Dermis blood vessel endothelial cell (primary cell): ENCODE data around the gene FKBP1B. TPM values are rescaled to one million over a fixed set of nuclear protein-coding genes. Genes with fewer than 3 reads are reported as not detected.
"Not testable (repeated sequence)": the region's sequence is repeated elsewhere in the genome, so short reads cannot be mapped to it uniquely, and the experiment has no call there.

Source experiments
- DNase-seq: peaks from one replicate; pipeline ENCODE4 v3.0.0; 2010
- total RNA-seq: library from RNA; depleted of rRNA; stranded (reverse); fragments of >200 nt; gene quantifications from 2 replicates; pipeline ENCODE4 v1.2.3, GENCODE V29; 2014

Gene FKBP1B
- total RNA-seq, 1 donor from 2014 or later = 14.5 TPM

GRCh38 chr2:24072259-24072658 lies 22.7 kb downstream of the FKBP1B start:
- DNase-seq = no peak

- no peak for DNase-seq
These were observed 24.3 kb downstream of the FKBP1B start for GRCh38 chr2:24073816-24074215.

- no peak for DNase-seq
These were observed 25.7 kb downstream of the FKBP1B start for GRCh38 chr2:24075259-24075658.

GRCh38 chr2:24075915-24076848 lies 26.6 kb downstream of the FKBP1B start, which contains the start of gene SF3B6:
Gene SF3B6, minus strand, starts transcription at chr2:24076326. Its CDS starts 97 bp downstream, at chr2:24076229.
- peak; percentile 98 for DNase-seq

GRCh38 chr2:24076849-24077534 lies 27.5 kb downstream of the FKBP1B start:
- DNase-seq = peak; percentile 28

- no peak for DNase-seq
These were observed 28.0 kb downstream of the FKBP1B start for GRCh38 chr2:24077535-24077877.

- DNase-seq = no peak
These were observed 28.3 kb downstream of the FKBP1B start for GRCh38 chr2:24077879-24078278.

GRCh38 chr2:24080701-24081100 lies 31.2 kb downstream of the FKBP1B start:
- no peak for DNase-seq

- no peak for DNase-seq
These were observed 33.4 kb downstream of the FKBP1B start for GRCh38 chr2:24082787-24083566.

GRCh38 chr2:24083567-24084385 lies 34.2 kb downstream of the FKBP1B start:
- DNase-seq = peak; percentile 87

- DNase-seq = peak; percentile 96
These were observed 35.1 kb downstream of the FKBP1B start, which contains the start of gene TP53I3 for GRCh38 chr2:24084386-24085199. Gene TP53I3, minus strand, starts transcription at chr2:24084834. Its CDS starts 508 bp downstream, at chr2:24084326.

- no peak for DNase-seq
These were observed 35.6 kb downstream of the FKBP1B start for GRCh38 chr2:24085200-24085489.

- DNase-seq = no peak
These were observed 36.7 kb downstream of the FKBP1B start for GRCh38 chr2:24086241-24086640.

GRCh38 chr2:24087032-24087431 lies 37.5 kb downstream of the FKBP1B start:
- no peak for DNase-seq

GRCh38 chr2:24088821-24089359 lies 39.3 kb downstream of the FKBP1B start:
- DNase-seq = no peak

- not testable (repeated sequence) for DNase-seq
These were observed 43.7 kb downstream of the FKBP1B start for GRCh38 chr2:24093270-24093669.

GRCh38 chr2:24095171-24095677 lies 45.7 kb downstream of the FKBP1B start:
- not testable (repeated sequence) for DNase-seq

GRCh38 chr2:24100732-24101131 lies 51.2 kb downstream of the FKBP1B start:
- not testable (repeated sequence) for DNase-seq

- no peak for DNase-seq
These were observed 52.5 kb downstream of the FKBP1B start for GRCh38 chr2:24101992-24102391.

GRCh38 chr2:24102677-24103076 lies 53.1 kb downstream of the FKBP1B start:
- no peak for DNase-seq
